GM18861 (cell line): ENCODE results near the gene SAMHD1.
"Not testable (repeated sequence)": the region's sequence is repeated elsewhere in the genome, so short reads cannot be mapped to it uniquely, and the experiment has no call there.

Experiments
- ATAC-seq: cut with Tn5 transposase; IDR thresholded peaks from one replicate; pipeline ENCODE4 v1.9.1; 2021; ENCODE audit not compliant: unreplicated experiment

Gene SAMHD1

GRCh38 chr20:36956674-36957073 is 5.2 kb upstream of the SAMHD1 start:
- no peak for ATAC-seq

GRCh38 chr20:36956016-36956415 is 4.5 kb upstream of the SAMHD1 start:
- ATAC-seq, result no peak

GRCh38 chr20:36951979-36952738 is 651 bp upstream of the SAMHD1 start:
- ATAC-seq, result no peak

GRCh38 chr20:36950414-36951197 is 902 bp downstream of the SAMHD1 start:
- ATAC-seq, result no peak

GRCh38 chr20:36941401-36941835 is 10.1 kb downstream of the SAMHD1 start:
- no peak for ATAC-seq

- no peak for ATAC-seq
Observed at GRCh38 chr20:36937402-36937770, 14.1 kb downstream of the SAMHD1 start.

- ATAC-seq, result not testable (repeated sequence)
Observed at GRCh38 chr20:36936761-36937401, 14.6 kb downstream of the SAMHD1 start.

- ATAC-seq, result no peak
Observed at GRCh38 chr20:36936341-36936740, 15.2 kb downstream of the SAMHD1 start.

GRCh38 chr20:36933571-36933970 is 17.9 kb downstream of the SAMHD1 start:
- ATAC-seq, result not testable (repeated sequence)

- ATAC-seq, result no peak
Observed at GRCh38 chr20:36932476-36933426, 18.8 kb downstream of the SAMHD1 start.

GRCh38 chr20:36932067-36932466 is 19.4 kb downstream of the SAMHD1 start:
- ATAC-seq, result not testable (repeated sequence)

GRCh38 chr20:36929691-36930090 is 21.8 kb downstream of the SAMHD1 start:
- ATAC-seq, result no peak

- no peak for ATAC-seq
Observed at GRCh38 chr20:36929290-36929689, 22.2 kb downstream of the SAMHD1 start.

- ATAC-seq, result no peak
Observed at GRCh38 chr20:36927704-36928103, 23.8 kb downstream of the SAMHD1 start.

GRCh38 chr20:36926653-36927200 is 24.8 kb downstream of the SAMHD1 start:
- ATAC-seq, result no peak

GRCh38 chr20:36925234-36925633 is 26.3 kb downstream of the SAMHD1 start:
- no peak for ATAC-seq

- ATAC-seq, result no peak
Observed at GRCh38 chr20:36924167-36925045, 27.1 kb downstream of the SAMHD1 start.

- no peak for ATAC-seq
Observed at GRCh38 chr20:36920334-36920730, 31.2 kb downstream of the SAMHD1 start.

GRCh38 chr20:36919715-36920333 is 31.7 kb downstream of the SAMHD1 start:
- no peak for ATAC-seq
